ENCODE data around the gene TMPRSS11B.

DNA sequence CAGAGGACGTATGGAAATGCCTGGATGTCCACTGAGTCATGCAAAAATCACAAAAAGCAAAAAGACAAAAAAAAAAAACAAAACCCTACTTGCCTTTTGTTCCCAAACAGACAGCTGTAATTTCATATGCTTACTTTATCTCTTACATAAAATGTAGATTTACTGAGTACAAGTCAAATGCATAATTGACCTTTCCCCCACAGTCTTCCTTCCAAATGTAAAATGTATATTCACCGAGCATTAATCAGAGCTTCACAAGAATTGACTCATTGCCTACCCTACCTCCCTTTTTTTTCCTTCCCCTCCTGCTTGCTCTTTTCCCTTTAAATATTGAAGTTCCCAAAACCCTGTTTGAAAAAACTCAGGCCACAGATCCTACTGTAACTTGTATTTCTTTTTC lies 32.5 kb upstream of the TMPRSS11B start:
- TF ChIP-seq, protein P1, sequence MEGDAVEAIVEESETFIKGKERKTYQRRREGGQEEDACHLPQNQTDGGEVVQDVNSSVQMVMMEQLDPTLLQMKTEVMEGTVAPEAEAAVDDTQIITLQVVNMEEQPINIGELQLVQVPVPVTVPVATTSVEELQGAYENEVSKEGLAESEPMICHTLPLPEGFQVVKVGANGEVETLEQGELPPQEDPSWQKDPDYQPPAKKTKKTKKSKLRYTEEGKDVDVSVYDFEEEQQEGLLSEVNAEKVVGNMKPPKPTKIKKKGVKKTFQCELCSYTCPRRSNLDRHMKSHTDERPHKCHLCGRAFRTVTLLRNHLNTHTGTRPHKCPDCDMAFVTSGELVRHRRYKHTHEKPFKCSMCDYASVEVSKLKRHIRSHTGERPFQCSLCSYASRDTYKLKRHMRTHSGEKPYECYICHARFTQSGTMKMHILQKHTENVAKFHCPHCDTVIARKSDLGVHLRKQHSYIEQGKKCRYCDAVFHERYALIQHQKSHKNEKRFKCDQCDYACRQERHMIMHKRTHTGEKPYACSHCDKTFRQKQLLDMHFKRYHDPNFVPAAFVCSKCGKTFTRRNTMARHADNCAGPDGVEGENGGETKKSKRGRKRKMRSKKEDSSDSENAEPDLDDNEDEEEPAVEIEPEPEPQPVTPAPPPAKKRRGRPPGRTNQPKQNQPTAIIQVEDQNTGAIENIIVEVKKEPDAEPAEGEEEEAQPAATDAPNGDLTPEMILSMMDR (IDR thresholded peaks at IDR 0.05; ENCODE audit: low read depth, low read length, poor library complexity, severe bottlenecking): no peak
- TF ChIP-seq EZH2phosphoT487 (IDR thresholded peaks at IDR 0.05; ENCODE audit: borderline replicate concordance, low read length): no peak
